ENCODE measurements around the gene PXYLP1. TPM values are rescaled to one million over a fixed set of nuclear protein-coding genes. Genes with fewer than 3 reads are reported as not detected.

Gene PXYLP1
- total and polyA plus RNA-seq, 9 of the 15 experiments (the other 6 are each of a cell fraction or from before 2014, with no cell fraction given), result 0.80 to 2.9 (median 1.3) TPM

DNA sequence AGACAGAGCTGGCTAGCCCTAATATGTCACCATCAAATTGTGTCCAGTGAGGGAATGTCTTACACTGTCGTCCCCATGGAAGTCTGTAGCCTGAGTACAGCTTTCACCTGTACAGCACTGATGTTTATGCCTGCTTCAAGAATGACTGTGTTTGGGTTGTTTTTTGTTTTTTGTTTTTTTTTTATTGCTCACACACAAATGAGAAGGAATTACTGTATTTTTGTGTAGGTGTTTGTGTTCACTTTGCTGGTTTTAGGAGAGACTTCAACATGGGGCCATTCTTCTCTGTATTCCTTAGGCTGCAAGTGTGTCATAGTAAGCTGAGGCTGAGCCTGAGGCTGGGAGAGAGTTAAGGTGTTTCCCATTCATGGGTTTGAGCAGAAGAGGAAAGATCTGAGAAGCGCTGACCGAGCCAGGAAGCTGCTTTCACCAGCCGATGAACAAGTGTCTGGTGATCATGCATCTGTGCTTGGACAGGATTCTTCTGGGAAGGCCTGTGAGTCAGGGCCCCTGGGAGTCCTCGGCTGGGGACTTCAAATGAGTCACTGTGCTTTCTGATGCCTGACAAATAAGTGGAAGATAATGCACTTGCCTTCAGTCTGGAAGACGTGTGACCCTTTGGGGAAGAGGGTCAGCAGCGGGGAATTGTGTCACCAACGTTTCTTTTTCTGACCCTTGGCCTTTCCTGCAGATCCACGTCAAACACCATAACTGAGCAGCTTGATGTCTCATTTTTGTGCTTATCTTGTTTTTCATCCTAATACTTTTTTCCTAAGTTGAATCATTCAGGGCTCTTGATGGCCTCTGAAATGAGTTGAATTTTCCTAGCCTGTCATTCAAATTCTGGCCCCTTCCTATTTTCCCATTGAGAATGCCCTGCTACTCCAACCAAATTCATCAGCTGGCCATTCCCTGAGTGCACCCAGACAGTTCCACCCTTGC, 100.0 kb downstream of the PXYLP1 start (continued):
- TF ChIP-seq JUN (IDR thresholded peaks at IDR 0.05; ENCODE audit: borderline replicate concordance, low read depth, low read length) (peak; percentile 96), JUN (CRISPR knock-in tag; IDR thresholded peaks at IDR 0.05; ENCODE audit: borderline replicate concordance) (no peak), EP300 (IDR thresholded peaks at IDR 0.05; ENCODE audit: low read length) (peak; percentile 76; the same call in 1 of the 2 replicates), ARID1B (IDR thresholded peaks at IDR 0.05) (peak; percentile 90), ILF3 (IDR thresholded peaks at IDR 0.05; ENCODE audit: borderline replicate concordance) (no peak), FIP1L1 (IDR thresholded peaks at IDR 0.05; ENCODE audit: low read depth, low read length, poor library complexity, severe bottlenecking) (no peak), CBFA2T2 (conservative IDR thresholded peaks at IDR 0.05) (peak; percentile 60), NELFE (IDR thresholded peaks at IDR 0.05; ENCODE audit: insufficient read depth, insufficient read length) (no peak), PHTF2 (CRISPR knock-in tag; IDR thresholded peaks at IDR 0.05) (no peak), SIN3B (IDR thresholded peaks at IDR 0.05; ENCODE audit: low read depth) (no peak), ZNF445 (CRISPR knock-in tag; IDR thresholded peaks at IDR 0.05; ENCODE audit: low read depth) (no peak)
- TF ChIP-seq, protein P1, sequence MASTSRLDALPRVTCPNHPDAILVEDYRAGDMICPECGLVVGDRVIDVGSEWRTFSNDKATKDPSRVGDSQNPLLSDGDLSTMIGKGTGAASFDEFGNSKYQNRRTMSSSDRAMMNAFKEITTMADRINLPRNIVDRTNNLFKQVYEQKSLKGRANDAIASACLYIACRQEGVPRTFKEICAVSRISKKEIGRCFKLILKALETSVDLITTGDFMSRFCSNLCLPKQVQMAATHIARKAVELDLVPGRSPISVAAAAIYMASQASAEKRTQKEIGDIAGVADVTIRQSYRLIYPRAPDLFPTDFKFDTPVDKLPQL (IDR thresholded peaks at IDR 0.05; ENCODE audit: extremely low read depth, insufficient read length), result no peak
- TF ChIP-seq, protein P2, sequence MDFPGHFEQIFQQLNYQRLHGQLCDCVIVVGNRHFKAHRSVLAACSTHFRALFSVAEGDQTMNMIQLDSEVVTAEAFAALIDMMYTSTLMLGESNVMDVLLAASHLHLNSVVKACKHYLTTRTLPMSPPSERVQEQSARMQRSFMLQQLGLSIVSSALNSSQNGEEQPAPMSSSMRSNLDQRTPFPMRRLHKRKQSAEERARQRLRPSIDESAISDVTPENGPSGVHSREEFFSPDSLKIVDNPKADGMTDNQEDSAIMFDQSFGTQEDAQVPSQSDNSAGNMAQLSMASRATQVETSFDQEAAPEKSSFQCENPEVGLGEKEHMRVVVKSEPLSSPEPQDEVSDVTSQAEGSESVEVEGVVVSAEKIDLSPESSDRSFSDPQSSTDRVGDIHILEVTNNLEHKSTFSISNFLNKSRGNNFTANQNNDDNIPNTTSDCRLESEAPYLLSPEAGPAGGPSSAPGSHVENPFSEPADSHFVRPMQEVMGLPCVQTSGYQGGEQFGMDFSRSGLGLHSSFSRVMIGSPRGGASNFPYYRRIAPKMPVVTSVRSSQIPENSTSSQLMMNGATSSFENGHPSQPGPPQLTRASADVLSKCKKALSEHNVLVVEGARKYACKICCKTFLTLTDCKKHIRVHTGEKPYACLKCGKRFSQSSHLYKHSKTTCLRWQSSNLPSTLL (IDR thresholded peaks at IDR 0.05), result peak; percentile 91
- TF ChIP-seq, protein P3, sequence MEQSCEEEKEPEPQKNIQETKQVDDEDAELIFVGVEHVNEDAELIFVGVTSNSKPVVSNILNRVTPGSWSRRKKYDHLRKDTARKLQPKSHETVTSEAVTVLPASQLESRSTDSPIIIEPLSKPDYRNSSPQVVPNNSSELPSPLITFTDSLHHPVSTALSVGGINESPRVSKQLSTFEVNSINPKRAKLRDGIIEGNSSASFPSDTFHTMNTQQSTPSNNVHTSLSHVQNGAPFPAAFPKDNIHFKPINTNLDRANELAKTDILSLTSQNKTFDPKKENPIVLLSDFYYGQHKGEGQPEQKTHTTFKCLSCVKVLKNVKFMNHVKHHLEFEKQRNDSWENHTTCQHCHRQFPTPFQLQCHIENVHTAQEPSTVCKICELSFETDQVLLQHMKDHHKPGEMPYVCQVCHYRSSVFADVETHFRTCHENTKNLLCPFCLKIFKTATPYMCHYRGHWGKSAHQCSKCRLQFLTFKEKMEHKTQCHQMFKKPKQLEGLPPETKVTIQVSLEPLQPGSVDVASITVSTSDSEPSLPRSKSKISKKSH (CRISPR knock-in tag; IDR thresholded peaks at IDR 0.05), result no peak
- TF ChIP-seq, protein P4, sequence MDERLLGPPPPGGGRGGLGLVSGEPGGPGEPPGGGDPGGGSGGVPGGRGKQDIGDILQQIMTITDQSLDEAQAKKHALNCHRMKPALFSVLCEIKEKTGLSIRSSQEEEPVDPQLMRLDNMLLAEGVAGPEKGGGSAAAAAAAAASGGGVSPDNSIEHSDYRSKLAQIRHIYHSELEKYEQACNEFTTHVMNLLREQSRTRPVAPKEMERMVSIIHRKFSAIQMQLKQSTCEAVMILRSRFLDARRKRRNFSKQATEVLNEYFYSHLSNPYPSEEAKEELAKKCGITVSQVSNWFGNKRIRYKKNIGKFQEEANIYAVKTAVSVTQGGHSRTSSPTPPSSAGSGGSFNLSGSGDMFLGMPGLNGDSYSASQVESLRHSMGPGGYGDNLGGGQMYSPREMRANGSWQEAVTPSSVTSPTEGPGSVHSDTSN (CRISPR knock-in tag; IDR thresholded peaks at IDR 0.05; ENCODE audit: low read depth), result no peak
- TF ChIP-seq, protein P4 (tag; conservative IDR thresholded peaks at IDR 0.05; ENCODE audit: low read depth), result peak; percentile 44
- TF ChIP-seq, protein P5, sequence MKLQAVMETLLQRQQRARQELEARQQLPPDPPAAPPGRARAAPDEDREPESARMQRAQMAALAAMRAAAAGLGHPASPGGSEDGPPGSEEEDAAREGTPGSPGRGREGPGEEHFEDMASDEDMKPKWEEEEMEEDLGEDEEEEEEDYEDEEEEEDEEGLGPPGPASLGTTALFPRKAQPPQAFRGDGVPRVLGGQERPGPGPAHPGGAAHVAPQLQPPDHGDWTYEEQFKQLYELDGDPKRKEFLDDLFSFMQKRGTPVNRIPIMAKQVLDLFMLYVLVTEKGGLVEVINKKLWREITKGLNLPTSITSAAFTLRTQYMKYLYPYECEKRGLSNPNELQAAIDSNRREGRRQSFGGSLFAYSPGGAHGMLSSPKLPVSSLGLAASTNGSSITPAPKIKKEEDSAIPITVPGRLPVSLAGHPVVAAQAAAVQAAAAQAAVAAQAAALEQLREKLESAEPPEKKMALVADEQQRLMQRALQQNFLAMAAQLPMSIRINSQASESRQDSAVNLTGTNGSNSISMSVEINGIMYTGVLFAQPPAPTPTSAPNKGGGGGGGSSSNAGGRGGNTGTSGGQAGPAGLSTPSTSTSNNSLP (IDR thresholded peaks at IDR 0.05; ENCODE audit: borderline replicate concordance, low read depth, low read length), result 0 out of 2 replicates have a peak, but pooled peaks have one; percentile 20

Measured in K562 (cell line).